PC-3 (cell line): Measurements from ENCODE around the gene FHAD1. TPM values are rescaled to one million over a fixed set of nuclear protein-coding genes. Genes with fewer than 3 reads are reported as not detected.

Experiments
- ATAC-seq: fragments of 200-7000 bp; cut with Tn5 transposase; 2 replicates; pipeline ENCODE4 v1.9.1; 2020; ENCODE audit warnings: mild to moderate bottlenecking, moderate library complexity
- BruUV-seq: library from RNA; stranded (reverse); fragments of 400-500 nt; replicated peaks from 2 replicates; lab custom pipeline; 2021; lab: Mats Ljungman, UMichigan
- CTCF ChIA-PET: fragments of 300-600 bp; sonication (Branson Sonifier 250); formaldehyde crosslinking; loops from one replicate; lab custom pipeline; 2022; ENCODE audit warnings: antibody characterized with exemption; lab: Charles Lee
- POLR2A ChIA-PET: fragments of 300-600 bp; sonication (Branson Sonifier 250); formaldehyde crosslinking; loops from one replicate; lab custom pipeline; 2022; ENCODE audit warnings: antibody characterized with exemption; ENCODE audit not compliant: unreplicated experiment; lab: Charles Lee
- DNase-seq: peaks from one replicate; pipeline ENCODE4 v3.0.0-alpha.2; 2015
- H2AFZ ChIP-seq: fragments of 300-600 bp; sonication (generic); 2 replicates; pipeline ENCODE4 v1.6.0; 2016; ENCODE audit warnings: antibody characterized with exemption, low read length
- H3F3A ChIP-seq: fragments of 300-600 bp; sonication (generic); one replicate; pipeline ENCODE4 v1.6.0; 2017; ENCODE audit warnings: antibody characterized with exemption, low read length, control low read depth, mild to moderate bottlenecking; ENCODE audit not compliant: unreplicated experiment
- H3K27ac ChIP-seq: fragments of 300-600 bp; sonication (generic); 2 replicates; pipeline ENCODE4 v1.5.1; 2016; ENCODE audit warnings: mild to moderate bottlenecking, low read length
- H3K27me3 ChIP-seq: fragments of 300-600 bp; sonication (generic); 2 replicates; pipeline ENCODE4 v1.6.1; 2016; ENCODE audit warnings: low read length, mixed read lengths
- H3K36me3 ChIP-seq: fragments of 300-600 bp; sonication (generic); 2 replicates; pipeline ENCODE4 v1.6.1; 2016; ENCODE audit warnings: low read depth, mixed run types, low read length, mixed read lengths
- H3K4me1 ChIP-seq: fragments of 300-600 bp; sonication (generic); 2 replicates; pipeline ENCODE4 v1.5.1; 2016; ENCODE audit warnings: low read length; ENCODE audit not compliant: insufficient read depth
- H3K4me2 ChIP-seq: fragments of 300-600 bp; sonication (generic); 2 replicates; pipeline ENCODE4 v1.6.0; 2016; ENCODE audit warnings: low read length
- H3K4me3 ChIP-seq: fragments of 300-600 bp; sonication (generic); 2 replicates; pipeline ENCODE4 v1.5.1; 2016; ENCODE audit warnings: mild to moderate bottlenecking, low read length, mixed read lengths
- H3K79me2 ChIP-seq: fragments of 300-600 bp; sonication (generic); 2 replicates; pipeline ENCODE4 v1.6.1; 2017; ENCODE audit warnings: low read length, mixed read lengths
- H3K9ac ChIP-seq: fragments of 300-600 bp; sonication (generic); 2 replicates; pipeline ENCODE4 v1.6.0; 2016; ENCODE audit warnings: mild to moderate bottlenecking, low read length
- H3K9me2 ChIP-seq: fragments of 300-600 bp; sonication (generic); replicated peaks from 2 replicates; pipeline ENCODE4 v1.6.1; 2016; ENCODE audit warnings: mixed run types, low read length, mixed read lengths
- H3K9me3 ChIP-seq: fragments of 300-600 bp; sonication (generic); 2 replicates; pipeline ENCODE4 v1.6.1; 2016; ENCODE audit warnings: low read length, mixed read lengths
- H4K20me1 ChIP-seq: fragments of 300-600 bp; sonication (generic); 2 replicates; pipeline ENCODE4 v1.6.1; 2016; ENCODE audit warnings: low read length, mixed read lengths
- EZH2 ChIP-seq: fragments of 300-600 bp; sonication (generic); IDR thresholded peaks from one replicate; pipeline ENCODE4 v1.6.1; 2017; ENCODE audit warnings: antibody characterized with exemption, mild to moderate bottlenecking, low read length; ENCODE audit not compliant: unreplicated experiment
- EZH2phosphoT487 ChIP-seq: fragments of 300-600 bp; sonication (generic); IDR thresholded peaks from 2 replicates; pipeline ENCODE4 v1.6.1; 2018; ENCODE audit warnings: mild to moderate bottlenecking, antibody characterized with exemption, low read length, borderline replicate concordance
- intact Hi-C: fragments of 100-400 bp; cut with micrococcal nuclease; formaldehyde crosslinking; loops from 2 replicates; pipeline ENCODE4 v1.9.0; 2023
- total RNA-seq: library from RNA; depleted of rRNA; stranded (reverse); fragments of >200 nt; gene quantifications from 2 replicates; pipeline ENCODE4 v1.2.3, GENCODE V29; 2014
- TF ChIP-seq, protein P1 (sequence below): fragments of 300-600 bp; sonication (generic); conservative IDR thresholded peaks from 2 replicates; pipeline ENCODE4 v1.5.1; 2017; ENCODE audit warnings: antibody characterized with exemption, low read depth, mild to moderate bottlenecking, low read length

FHAD1 gene
- total RNA-seq, 1 experiment from 2014 or later: 0.95 TPM

- Histone ChIP-seq H3K27me3 (no peaks in the 10 kb centered on the region), H3K9me3 (no peaks in the 10 kb centered on the region), H3K9me2 (no peaks in the 10 kb centered on the region), H3K4me2 (no peak overlapping the region), H3K4me1 (no peaks in the 10 kb centered on the region), H3K9ac (no peak overlapping the region), H3K36me3 (no peaks in the 10 kb centered on the region), H3K4me3 (no peak overlapping the region), H3F3A (no peaks in the 10 kb centered on the region), H4K20me1 (no peaks in the 10 kb centered on the region), H2AFZ (no peak overlapping the region), H3K79me2 (no peaks in the 10 kb centered on the region), H3K27ac (no peak overlapping the region)
- ATAC-seq (no peak), DNase-seq (no peak)
- CTCF ChIA-PET: no interaction called here
- POLR2A ChIA-PET: no interaction called here
- TF ChIP-seq EZH2 (no peak), EZH2phosphoT487 (no peak)
- TF ChIP-seq, protein P1, sequence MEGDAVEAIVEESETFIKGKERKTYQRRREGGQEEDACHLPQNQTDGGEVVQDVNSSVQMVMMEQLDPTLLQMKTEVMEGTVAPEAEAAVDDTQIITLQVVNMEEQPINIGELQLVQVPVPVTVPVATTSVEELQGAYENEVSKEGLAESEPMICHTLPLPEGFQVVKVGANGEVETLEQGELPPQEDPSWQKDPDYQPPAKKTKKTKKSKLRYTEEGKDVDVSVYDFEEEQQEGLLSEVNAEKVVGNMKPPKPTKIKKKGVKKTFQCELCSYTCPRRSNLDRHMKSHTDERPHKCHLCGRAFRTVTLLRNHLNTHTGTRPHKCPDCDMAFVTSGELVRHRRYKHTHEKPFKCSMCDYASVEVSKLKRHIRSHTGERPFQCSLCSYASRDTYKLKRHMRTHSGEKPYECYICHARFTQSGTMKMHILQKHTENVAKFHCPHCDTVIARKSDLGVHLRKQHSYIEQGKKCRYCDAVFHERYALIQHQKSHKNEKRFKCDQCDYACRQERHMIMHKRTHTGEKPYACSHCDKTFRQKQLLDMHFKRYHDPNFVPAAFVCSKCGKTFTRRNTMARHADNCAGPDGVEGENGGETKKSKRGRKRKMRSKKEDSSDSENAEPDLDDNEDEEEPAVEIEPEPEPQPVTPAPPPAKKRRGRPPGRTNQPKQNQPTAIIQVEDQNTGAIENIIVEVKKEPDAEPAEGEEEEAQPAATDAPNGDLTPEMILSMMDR: no peak
- intact Hi-C loops: no loop called here
- BruUV-seq: no TSS peak
These were observed 153.6 kb downstream of the FHAD1 start for GRCh38 chr1:15400627-15401026.

- DNase-seq: no peak
- Histone ChIP-seq H3K9me2 (no peaks in the 10 kb centered on the region), H3K9ac (no peak overlapping the region), H3K4me1 (no peaks in the 10 kb centered on the region), H3K36me3 (no peaks in the 10 kb centered on the region), H3K4me3 (no peak overlapping the region), H3K27me3 (no peaks in the 10 kb centered on the region), H3K79me2 (no peaks in the 10 kb centered on the region), H3K4me2 (no peak overlapping the region), H2AFZ (no peak overlapping the region), H3F3A (no peaks in the 10 kb centered on the region), H3K27ac (no peak overlapping the region), H4K20me1 (no peaks in the 10 kb centered on the region), H3K9me3 (no peaks in the 10 kb centered on the region)
- intact Hi-C loops: no loop called here
- ATAC-seq: no peak
- no TSS peak for BruUV-seq
- ChIA-PET POLR2A (no interaction called here), CTCF (no interaction called here)
- TF ChIP-seq EZH2 (no peak), EZH2phosphoT487 (no peak)
- TF ChIP-seq, protein P1: no peak
These were observed 154.5 kb downstream of the FHAD1 start for GRCh38 chr1:15401391-15402055.

DNA sequence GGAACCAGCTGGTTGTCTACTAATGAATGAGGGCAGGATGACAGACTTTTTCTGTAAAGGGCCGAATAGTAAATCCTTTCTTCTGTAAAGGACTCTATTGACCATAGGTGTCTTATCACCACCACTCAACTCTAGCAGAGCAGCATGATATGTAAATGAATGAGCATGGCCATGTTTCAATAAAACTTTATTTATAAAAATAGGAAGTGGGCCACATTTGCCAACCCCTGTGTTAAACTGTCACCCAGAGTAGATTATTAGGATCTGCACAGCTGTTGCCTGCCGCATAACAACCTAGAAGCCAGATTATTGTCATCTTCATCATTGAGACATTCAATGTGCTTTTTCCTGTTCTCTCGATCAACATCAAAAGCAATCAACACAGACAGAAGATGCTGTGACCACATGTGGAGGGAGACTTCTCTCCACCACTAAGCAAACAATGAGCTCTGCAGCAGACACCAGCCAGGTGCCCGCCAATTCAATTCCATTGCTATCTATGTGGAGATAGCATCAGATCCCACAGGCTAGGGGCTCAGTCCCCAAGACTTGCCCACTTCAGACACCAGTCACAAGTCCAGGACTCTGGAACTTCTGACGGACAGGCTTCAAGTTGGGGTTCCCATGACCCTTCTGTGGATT lies 155.9 kb downstream of the FHAD1 start:
- Histone ChIP-seq H3K9ac (no peak overlapping the region), H3K4me2 (no peak overlapping the region), H3K27me3 (no peaks in the 10 kb centered on the region), H3K9me3 (no peaks in the 10 kb centered on the region), H3K4me1 (peaks cover 14% of the 10 kb centered on the region), H4K20me1 (no peaks in the 10 kb centered on the region), H3K27ac (no peak overlapping the region), H3K36me3 (no peaks in the 10 kb centered on the region), H3F3A (no peaks in the 10 kb centered on the region), H2AFZ (no peak overlapping the region), H3K9me2 (no peaks in the 10 kb centered on the region), H3K79me2 (no peaks in the 10 kb centered on the region), H3K4me3 (no peak overlapping the region)
- DNase-seq: no peak
- no peak for TF ChIP-seq EZH2phosphoT487
- TF ChIP-seq EZH2: no peak
- ATAC-seq: no peak
- ChIA-PET POLR2A (no interaction called here), CTCF (no interaction called here)
- intact Hi-C loops: no loop called here
- BruUV-seq: no TSS peak
